Body of pancreas (tissue), 4 donors: Measurements from ENCODE around the gene INTS15. TPM values are rescaled to one million over a fixed set of nuclear protein-coding genes. Genes with fewer than 3 reads are reported as not detected.
"Not testable (repeated sequence)": the region's sequence is repeated elsewhere in the genome, so short reads cannot be mapped to it uniquely, and the experiment has no call there.

Source experiments
- ATAC-seq: fragments of 150-250 bp; one replicate; pipeline ENCODE4 v1.9.1; 2016
- DNase-seq, 4 donors: peaks; one replicate each; pipeline ENCODE4 v3.0.0-alpha.2; 2019
- H3K27ac ChIP-seq, 4 donors: fragments of 200-600 bp; sonication (generic); 1 replicate in 3 of 4; 2 replicates in 1 of 4; pipeline versions ENCODE4 v1.5.1 to v1.6.1; 2016 to 2019; ENCODE audit warnings: mild to moderate bottlenecking in 1 of 4, mixed read lengths in 1 of 4, moderate library complexity in 1 of 4
- H3K27me3 ChIP-seq, 2 donors: fragments of 200-600 bp; sonication (generic); one replicate each; pipeline ENCODE4 v1.6.0; 2016; ENCODE audit warnings: mild to moderate bottlenecking in 1 of 2
- H3K36me3 ChIP-seq, 2 donors: fragments of 200-600 bp; sonication (generic); replicated peaks in 1 of 2; 2 replicates each; pipeline ENCODE4 v1.5.1; 2016; ENCODE audit warnings: low read depth in 2 of 2; ENCODE audit not compliant: insufficient read depth in 1 of 2
- H3K4me1 ChIP-seq: fragments of 200-600 bp; sonication (generic); one replicate; pipeline ENCODE4 v1.6.0; 2016
- H3K4me3 ChIP-seq, 2 donors: fragments of 200-600 bp; sonication (generic); 1 replicate in 1 of 2; 2 replicates in 1 of 2; pipeline ENCODE4 v1.5.1; 2016 to 2019
- H3K9me3 ChIP-seq, 3 donors: fragments of 200-600 bp; sonication (generic); 1 replicate in 2 of 3; 2 replicates in 1 of 3; pipeline ENCODE4 v1.5.1; 2016
- POLR2A ChIP-seq, 3 donors: fragments of 450-650 bp; IDR thresholded peaks; one replicate each; pipeline ENCODE4 v1.6.1; 2016; ENCODE audit warnings: antibody characterized with exemption in 3 of 3, mild to moderate bottlenecking in 2 of 3
- WGBS, 2 donors: methylation state at CpG; one replicate each; pipeline ENCODE4 v1.1.5; 2017; 5-methylcytosine and 5-hydroxymethylcytosine counted together
- intact Hi-C: fragments of 100-400 bp; cut with DNase I; formaldehyde crosslinking; loops from one replicate; pipeline ENCODE4 v1.15.1; 2023
- total RNA-seq, 2 donors: library from RNA; depleted of rRNA; stranded (reverse); fragments of >200 nt; gene quantifications; one replicate each; pipeline ENCODE4 v1.1.0, GENCODE V29; 2016
- TF ChIP-seq, protein P1 (sequence below), 7 experiments: fragments of 450-650 bp in 4 of 7; fragments of 200-600 bp in 3 of 7; sonication (generic) in 3 of 7; IDR thresholded peaks; one replicate each; pipeline ENCODE4 v1.5.1; 2016 to 2019; ENCODE audit warnings: antibody characterized with exemption in 7 of 7

The INTS15 gene
- total RNA-seq, 2 donors from 2014 or later, result 25.7 to 40.5 TPM

DNA sequence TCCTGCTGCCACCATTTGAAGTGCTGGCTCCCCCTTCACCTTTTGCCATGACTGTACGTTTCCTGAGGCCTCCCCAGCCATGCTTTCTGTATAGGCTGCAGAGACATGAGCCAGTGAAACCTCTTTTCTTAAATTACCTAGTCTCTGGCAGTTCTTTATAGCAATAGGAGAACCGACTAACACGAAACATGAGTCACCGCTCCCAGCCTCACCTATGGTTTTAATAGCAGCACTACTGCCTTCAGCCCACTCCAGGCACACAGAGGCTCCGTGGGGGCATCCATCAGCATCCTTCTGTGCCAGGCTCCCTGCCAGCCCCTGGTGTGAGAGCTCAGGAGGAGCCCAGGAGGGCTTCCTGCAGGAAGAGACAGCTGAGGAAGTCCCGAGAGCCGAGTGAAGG is 41.8 kb downstream of the INTS15 start:
- no peaks in the 10 kb centered on the region for H3K27me3 ChIP-seq
- H3K4me1 ChIP-seq, result peaks cover 6% of the 10 kb centered on the region
- no peaks in the 10 kb centered on the region for H3K36me3 ChIP-seq
- intact Hi-C loops, result no loop called here
- no peak overlapping the region for H3K27ac ChIP-seq
- no peaks in the 10 kb centered on the region for H3K9me3 ChIP-seq
- no peak for TF ChIP-seq POLR2A (IDR thresholded peaks at IDR 0.05)
- TF ChIP-seq, protein P1, sequence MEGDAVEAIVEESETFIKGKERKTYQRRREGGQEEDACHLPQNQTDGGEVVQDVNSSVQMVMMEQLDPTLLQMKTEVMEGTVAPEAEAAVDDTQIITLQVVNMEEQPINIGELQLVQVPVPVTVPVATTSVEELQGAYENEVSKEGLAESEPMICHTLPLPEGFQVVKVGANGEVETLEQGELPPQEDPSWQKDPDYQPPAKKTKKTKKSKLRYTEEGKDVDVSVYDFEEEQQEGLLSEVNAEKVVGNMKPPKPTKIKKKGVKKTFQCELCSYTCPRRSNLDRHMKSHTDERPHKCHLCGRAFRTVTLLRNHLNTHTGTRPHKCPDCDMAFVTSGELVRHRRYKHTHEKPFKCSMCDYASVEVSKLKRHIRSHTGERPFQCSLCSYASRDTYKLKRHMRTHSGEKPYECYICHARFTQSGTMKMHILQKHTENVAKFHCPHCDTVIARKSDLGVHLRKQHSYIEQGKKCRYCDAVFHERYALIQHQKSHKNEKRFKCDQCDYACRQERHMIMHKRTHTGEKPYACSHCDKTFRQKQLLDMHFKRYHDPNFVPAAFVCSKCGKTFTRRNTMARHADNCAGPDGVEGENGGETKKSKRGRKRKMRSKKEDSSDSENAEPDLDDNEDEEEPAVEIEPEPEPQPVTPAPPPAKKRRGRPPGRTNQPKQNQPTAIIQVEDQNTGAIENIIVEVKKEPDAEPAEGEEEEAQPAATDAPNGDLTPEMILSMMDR (IDR thresholded peaks at IDR 0.05), result no peak
- DNase-seq (no peak), ATAC-seq (no peak)
- WGBS, 2 donors, result 63 to 69% methylated on average over 7 of the region's 7 CpGs
- H3K4me3 ChIP-seq, result no peak overlapping the region

GRCh38 chr7:6634021-6634420 is 44.2 kb downstream of the INTS15 start:
- no peaks in the 10 kb centered on the region for H3K27me3 ChIP-seq
- H3K9me3 ChIP-seq, result no peaks in the 10 kb centered on the region
- H3K4me3 ChIP-seq, result no peak overlapping the region
- ATAC-seq (no peak), DNase-seq (no peak)
- intact Hi-C loops, result no loop called here
- H3K36me3 ChIP-seq, result no peaks in the 10 kb centered on the region
- TF ChIP-seq, protein P1 (IDR thresholded peaks at IDR 0.05), result no peak
- TF ChIP-seq POLR2A (IDR thresholded peaks at IDR 0.05), result no peak
- H3K27ac ChIP-seq, result no peak overlapping the region
- H3K4me1 ChIP-seq, result peaks cover 21% of the 10 kb centered on the region
- 62 to 78% methylated on average over 8 of the region's 8 CpGs for WGBS, 2 donors

GRCh38 chr7:6634971-6635370 is 45.1 kb downstream of the INTS15 start:
- H3K27me3 ChIP-seq, H3K9me3 ChIP-seq, DNase-seq, H3K36me3 ChIP-seq, H3K4me3 ChIP-seq, H3K27ac ChIP-seq, ATAC-seq, intact Hi-C loops: not testable (repeated sequence)
- WGBS, 2 donors, result 75 to 80% methylated on average over 5 of the region's 5 CpGs
- peaks cover 21% of the 10 kb centered on the region for H3K4me1 ChIP-seq

DNA sequence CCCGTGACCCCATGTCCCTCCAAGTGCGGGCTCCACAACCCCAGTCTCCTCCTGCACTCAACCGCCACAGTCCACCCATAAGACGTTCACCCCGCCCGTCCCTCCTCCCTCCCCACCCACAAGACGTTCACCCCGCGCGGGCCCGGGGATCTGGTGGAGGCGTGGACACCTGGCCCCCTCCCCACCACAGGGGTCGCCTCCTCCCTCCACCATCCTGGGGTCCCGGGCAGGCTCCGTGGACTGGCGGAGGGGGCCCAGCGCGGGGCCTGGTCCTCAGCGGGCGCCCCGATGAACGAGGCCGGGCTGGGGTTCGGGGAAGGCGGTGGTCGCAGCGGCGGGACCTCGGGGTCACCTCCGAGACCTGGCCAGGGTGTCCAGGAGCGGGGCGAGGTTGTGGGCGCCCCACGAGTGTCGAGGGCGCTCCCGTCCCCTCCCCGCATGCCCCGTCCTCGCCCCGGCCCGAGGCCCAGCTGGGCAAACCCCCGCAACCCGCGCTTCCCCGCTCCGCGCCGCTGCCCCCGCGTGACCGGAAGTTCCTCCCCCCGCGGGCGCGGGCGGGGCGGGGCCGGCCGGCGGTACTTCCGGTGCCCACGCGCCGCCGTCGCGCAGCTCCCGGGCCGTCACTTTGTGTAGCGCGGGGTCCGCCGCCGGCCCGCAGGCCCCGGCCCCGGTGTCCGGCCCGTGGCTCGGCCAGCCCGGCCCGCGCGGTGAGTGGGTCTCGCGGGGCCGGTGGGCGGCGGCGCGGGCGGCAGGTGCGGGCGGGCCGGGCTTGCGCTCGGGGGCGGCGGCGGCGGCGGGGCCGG is 47.1 kb downstream of the INTS15 start, which contains the start of gene ZNF316:
Gene ZNF316 (plus strand): TSS at position 578 of the 803 bp plus-strand sequence. CDS start 5,092 bp downstream, outside the sequence.
- Histone ChIP-seq H3K4me1 (peaks cover 21% of the 10 kb centered on the region), H3K4me3 (peak within 1 kb of the TSS; percentile 90 to 96), H3K27me3 (no peaks in the 10 kb centered on the region), H3K9me3 (no peaks in the 10 kb centered on the region), H3K36me3 (no peaks in the 10 kb centered on the region), H3K27ac (peak within 1 kb of the TSS; percentile 63 to 73 (median 70))
- WGBS, 2 donors, result 0 to 6% methylated on average over 12 to 76 of the region's 104 CpGs
- DNase-seq (peak; percentile 42 to 65 (median 58)), ATAC-seq (peak; percentile 79)
- TF ChIP-seq POLR2A (IDR thresholded peaks at IDR 0.05), result peak; percentile 15 to 59 (median 39)
- TF ChIP-seq, protein P1 (IDR thresholded peaks at IDR 0.05), result no peak
- intact Hi-C loops, result no loop called here

DNA sequence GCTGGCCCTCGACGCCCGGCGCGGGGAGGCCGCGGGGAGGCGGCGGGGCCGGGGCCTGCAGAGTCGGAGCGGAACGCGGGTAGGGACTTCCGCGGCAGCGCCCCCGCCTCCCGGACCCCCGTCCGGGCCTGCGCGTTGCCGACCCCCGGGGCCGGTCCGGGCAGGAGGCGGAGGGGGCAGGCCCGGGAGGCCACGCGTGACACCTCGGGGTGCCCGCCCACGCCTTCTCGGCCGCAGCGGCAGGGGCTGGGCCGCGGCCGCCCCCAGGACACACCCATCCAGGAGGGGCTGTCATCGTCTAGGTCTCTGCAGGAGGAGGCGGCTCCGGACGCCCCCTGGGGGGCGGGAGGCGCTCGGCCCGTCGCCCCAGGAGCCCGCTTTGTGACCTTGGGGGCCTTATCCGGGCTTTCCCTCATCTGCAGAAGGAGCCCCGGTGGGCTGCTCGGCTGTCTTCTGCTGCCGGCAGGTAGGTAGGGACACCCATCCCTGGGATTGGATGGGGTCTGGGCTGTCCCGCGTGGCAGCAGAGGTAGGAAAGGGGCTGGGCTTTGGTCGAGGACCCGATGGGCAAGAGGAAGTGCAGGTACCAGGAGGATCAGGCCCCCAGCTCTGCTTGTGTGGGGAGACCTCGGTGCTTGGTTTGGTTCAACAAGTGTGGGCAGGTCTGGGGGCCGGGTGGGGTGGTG is 47.9 kb downstream of the INTS15 start:
- DNase-seq (peak in 2 of 4 donors; percentile 18 to 25), ATAC-seq (peak; percentile 30)
- peaks cover 0 to 2% of the 10 kb centered on the region in 2 donors for H3K36me3 ChIP-seq
- no peaks in the 10 kb centered on the region for H3K9me3 ChIP-seq
- peak overlapping the region in 3 of 4 donors; percentile 4 to 47 (median 8) for H3K27ac ChIP-seq
- no peaks in the 10 kb centered on the region for H3K27me3 ChIP-seq
- H3K4me1 ChIP-seq, result peaks cover 21% of the 10 kb centered on the region
- intact Hi-C loops, result no loop called here
- WGBS, 2 donors, result 1 to 5% methylated on average over 17 to 21 of the region's 60 CpGs
- TF ChIP-seq, protein P1 (IDR thresholded peaks at IDR 0.05), result peak in 1 of 7 experiments; percentile 5
- no peak for TF ChIP-seq POLR2A (IDR thresholded peaks at IDR 0.05)
- H3K4me3 ChIP-seq, result peak overlapping the region; percentile 35 to 90
